A549 (cell line): ENCODE data around the gene ROBO1. TPM values are rescaled to one million over a fixed set of nuclear protein-coding genes. Genes with fewer than 3 reads are reported as not detected.

Source experiments
- ATOH8 ChIP-seq: fragments of 250-450 bp; sonication (Bioruptor Pico); IDR thresholded peaks from 2 replicates; pipeline ENCODE4 v1.5.0; 2020; ENCODE audit warnings: low read depth, mild to moderate bottlenecking, moderate library complexity
- CBX8 ChIP-seq: fragments of 200-600 bp; sonication (generic); IDR thresholded peaks from 2 replicates; pipeline ENCODE4 v1.6.1; 2016
- CHD4 ChIP-seq: fragments of 200-600 bp; sonication (generic); IDR thresholded peaks from 2 replicates; pipeline ENCODE4 v1.6.1; 2016; ENCODE audit warnings: antibody characterized with exemption, mild to moderate bottlenecking, borderline replicate concordance
- E2F6 ChIP-seq: IDR thresholded peaks from 2 replicates; pipeline ENCODE4 v1.6.1; 2012; ENCODE audit warnings: low read depth, borderline replicate concordance
- ELK1 ChIP-seq: fragments of 150-350 bp; IDR thresholded peaks from 2 replicates; pipeline ENCODE4 v1.6.1; 2014; ENCODE audit warnings: low read depth, mild to moderate bottlenecking, low read length
- EP300 ChIP-seq, 2 experiments: fragments of >200 bp; sonication (Bioruptor Twin); formaldehyde crosslinking; IDR thresholded peaks; 2 replicates in 1 of 2; 3 replicates in 1 of 2; pipeline ENCODE4 v1.6.1; 2016 to 2017
- ESRRA ChIP-seq: fragments of 150-350 bp; IDR thresholded peaks from 2 replicates; pipeline ENCODE4 v1.6.1; 2014; ENCODE audit warnings: mild to moderate bottlenecking, low read length, borderline replicate concordance
- FOSB ChIP-seq: fragments of 250-450 bp; sonication (Bioruptor Pico); IDR thresholded peaks from 2 replicates; pipeline ENCODE4 v1.5.0; 2020; ENCODE audit warnings: mild to moderate bottlenecking, moderate library complexity
- FOSL2 ChIP-seq, 2 experiments: fragments of 450-650 bp in 1 of 2; fragments of >200 bp in 1 of 2; sonication (Bioruptor Twin) in 1 of 2; formaldehyde crosslinking; IDR thresholded peaks; 2 replicates each; pipeline versions ENCODE4 v1.5.0 to v1.6.1; 2016 to 2020; ENCODE audit warnings: mild to moderate bottlenecking in 1 of 2, moderate library complexity in 1 of 2
- FOXS1 ChIP-seq: fragments of 250-450 bp; sonication (Bioruptor Pico); IDR thresholded peaks from 2 replicates; pipeline ENCODE4 v1.5.0; 2020; ENCODE audit warnings: mild to moderate bottlenecking, moderate library complexity
- HDAC2 ChIP-seq: fragments of 200-600 bp; sonication (generic); IDR thresholded peaks from 2 replicates; pipeline ENCODE4 v1.6.1; 2016
- HMGXB4 ChIP-seq: fragments of 250-450 bp; sonication (Bioruptor Pico); IDR thresholded peaks from 2 replicates; pipeline ENCODE4 v1.5.0; 2021; ENCODE audit warnings: mild to moderate bottlenecking, moderate library complexity, borderline replicate concordance
- HOXB13 ChIP-seq: fragments of 250-450 bp; sonication (Bioruptor Pico); IDR thresholded peaks from 2 replicates; pipeline ENCODE4 v1.5.0; 2020; ENCODE audit warnings: low read depth, mild to moderate bottlenecking, moderate library complexity
- MAX ChIP-seq: IDR thresholded peaks from 2 replicates; pipeline ENCODE4 v1.6.1; 2012
- MAZ ChIP-seq: fragments of 150-350 bp; IDR thresholded peaks from 2 replicates; pipeline ENCODE4 v1.6.1; 2014; ENCODE audit warnings: antibody characterized with exemption, low read depth, low read length, borderline replicate concordance
- NFE2L2 ChIP-seq: fragments of 150-350 bp; conservative IDR thresholded peaks from 2 replicates; pipeline ENCODE4 v1.6.1; 2014; ENCODE audit warnings: low read length
- NPAS2 ChIP-seq: fragments of 250-450 bp; sonication (Bioruptor Pico); IDR thresholded peaks from 2 replicates; pipeline ENCODE4 v1.8.0; 2022; ENCODE audit warnings: mild to moderate bottlenecking, moderate library complexity, borderline replicate concordance
- PBX3 ChIP-seq: IDR thresholded peaks from 2 replicates; pipeline ENCODE4 v1.6.1; 2012
- POLR2A ChIP-seq: IDR thresholded peaks from 2 replicates; pipeline ENCODE4 v1.6.1; 2012; ENCODE audit warnings: mild to moderate bottlenecking, low read length
- RAD21 ChIP-seq, 2 experiments: fragments of >200 bp in 1 of 2; sonication (Bioruptor Twin) in 1 of 2; formaldehyde crosslinking in 1 of 2; IDR thresholded peaks in 1 of 2; conservative IDR thresholded peaks in 1 of 2; 2 replicates in 1 of 2; 3 replicates in 1 of 2; pipeline ENCODE4 v1.6.1; 2012 to 2018; ENCODE audit warnings: inconsistent platforms in 1 of 2
- RARB ChIP-seq: fragments of 250-450 bp; sonication (Bioruptor Pico); IDR thresholded peaks from 2 replicates; pipeline ENCODE4 v1.8.0; 2021; ENCODE audit warnings: mild to moderate bottlenecking, moderate library complexity
- REST ChIP-seq: fragments of 200-600 bp; sonication (generic); IDR thresholded peaks from 2 replicates; pipeline ENCODE4 v1.6.1; 2016; ENCODE audit warnings: antibody characterized with exemption, mild to moderate bottlenecking, moderate library complexity
- RFX5 ChIP-seq: fragments of 450-650 bp; IDR thresholded peaks from 2 replicates; pipeline ENCODE4 v1.7.1; 2014; ENCODE audit warnings: antibody characterized with exemption, mild to moderate bottlenecking, moderate library complexity
- RNF2 ChIP-seq: fragments of 200-600 bp; sonication (generic); IDR thresholded peaks from 2 replicates; pipeline ENCODE4 v1.6.1; 2016; ENCODE audit warnings: low read depth, mild to moderate bottlenecking, antibody characterized with exemption, moderate library complexity, borderline replicate concordance
- SMC3 ChIP-seq: fragments of >200 bp; sonication (Bioruptor Twin); formaldehyde crosslinking; IDR thresholded peaks from 3 replicates; pipeline ENCODE4 v1.6.1; 2018; ENCODE audit warnings: inconsistent platforms
- ZC3H11A ChIP-seq: fragments of 450-650 bp; IDR thresholded peaks from 2 replicates; pipeline ENCODE4 v1.6.1; 2014; ENCODE audit warnings: antibody characterized with exemption, mild to moderate bottlenecking
- polyA plus RNA-seq, 4 experiments: library from polyadenylated mRNA; depleted of rRNA in 3 of 4; stranded (reverse); fragments of >200 nt; fragmentation: RNase III in 1 of 4; extraction: RNeasy Plus Mini Kit Qiagen cat#74134 plus additional on column Dnase treatment in 1 of 4; gene quantifications; 2 replicates in 3 of 4; 3 replicates in 1 of 4; pipeline ENCODE4 v1.2.3, GENCODE V29; 2011 to 2017

ROBO1 gene
- polyA plus RNA-seq, 2 of the 4 experiments (the other 2 are of a cell fraction): 25.3 to 35.6 TPM

- TF ChIP-seq FOSL2 (IDR thresholded peaks at IDR 0.05) (no peak), FOSL2 (CRISPR knock-in tag; IDR thresholded peaks at IDR 0.05) (no peak), POLR2A (peak; percentile 73), MAZ (no peak), CHD4 (no peak), RAD21 (conservative IDR thresholded peaks at IDR 0.05 in 1 of 2, IDR thresholded peaks at IDR 0.05 in 1 of 2) (no peak), HDAC2 (no peak), SMC3 (no peak), HOXB13 (CRISPR knock-in tag) (no peak), FOXS1 (no peak), CBX8 (no peak), ESRRA (no peak), REST (no peak), PBX3 (no peak), ATOH8 (no peak), HMGXB4 (no peak), ELK1 (no peak), RFX5 (no peak), NFE2L2 (no peak), RARB (CRISPR knock-in tag) (no peak), MAX (peak; percentile 67; the same call in 1 of the 2 replicates), E2F6 (peak; percentile 34; the same call in 1 of the 2 replicates), ZC3H11A (no peak), EP300 (IDR thresholded peaks at IDR 0.05) (no peak), FOSB (CRISPR knock-in tag) (no peak), RNF2 (no peak), NPAS2 (no peak)
Observed at GRCh38 chr3:79019137-79019923, 748.5 kb downstream of the ROBO1 start (continued).
